B cell (primary cell): ENCODE results near the gene WASF2. TPM values are rescaled to one million over a fixed set of nuclear protein-coding genes. Genes with fewer than 3 reads are reported as not detected.
A peak's percentile ranks its signal among the peaks of the same experiment; 100 is the strongest.

Experiments used
- ATAC-seq: fragments of 200-7000 bp; cut with Tn5 transposase; one replicate; pipeline ENCODE4 v1.10.0; 2021; ENCODE audit warnings: low read depth, mild to moderate bottlenecking, moderate number of reproducible peaks, moderate library complexity
- CTCF ChIA-PET: fragments of 350-600 bp; sonication (Branson Sonifier 250); formaldehyde crosslinking; loops from one replicate; lab custom pipeline; 2021; ENCODE audit warnings: antibody characterized with exemption, inconsistent platforms; lab: Charles Lee
- POLR2A ChIA-PET: fragments of 350-600 bp; sonication (Branson Sonifier 250); formaldehyde crosslinking; loops from one replicate; lab custom pipeline; 2021; ENCODE audit warnings: antibody characterized with exemption; lab: Charles Lee
- DNase-seq: peaks from one replicate; pipeline ENCODE4 v3.0.0; 2013
- H2AFZ ChIP-seq: 2 replicates; pipeline ENCODE4 v1.6.1; 2012; ENCODE audit warnings: mild to moderate bottlenecking, low read depth, low read length; ENCODE audit not compliant: insufficient read depth, poor library complexity, severe bottlenecking
- H3K27ac ChIP-seq, 2 donors: 1 replicate in 1 of 2; 2 replicates in 1 of 2; pipeline ENCODE4 v1.5.1; 2012 to 2013; ENCODE audit warnings: low read length in 2 of 2, mild to moderate bottlenecking in 2 of 2, moderate library complexity in 1 of 2
- H3K27me3 ChIP-seq, 4 experiments: fragments of 200-600 bp in 1 of 4; sonication (generic) in 1 of 4; replicated peaks in 1 of 4; 1 replicate in 2 of 4; 2 replicates in 2 of 4; pipeline versions ENCODE4 v1.6.1 to v1.7.0; 2013 to 2016; ENCODE audit warnings: low read length in 3 of 4, mild to moderate bottlenecking in 2 of 4, mixed read lengths in 1 of 4, moderate library complexity in 1 of 4; ENCODE audit not compliant: insufficient read depth in 4 of 4, control insufficient read depth in 3 of 4; ENCODE audit errors: control extremely low read depth in 1 of 4
- H3K36me3 ChIP-seq, 2 experiments: replicated peaks in 1 of 2; 1 replicate in 1 of 2; 2 replicates in 1 of 2; pipeline versions ENCODE4 v1.6.1 to v1.7.1; 2013; ENCODE audit warnings: low read length in 1 of 2; ENCODE audit not compliant: insufficient read depth in 2 of 2, control insufficient read depth in 1 of 2; ENCODE audit errors: control extremely low read depth in 1 of 2, extremely low read depth in 1 of 2
- H3K4me1 ChIP-seq, 2 donors: fragments of 200-600 bp in 1 of 2; sonication (generic) in 1 of 2; 1 replicate in 1 of 2; 2 replicates in 1 of 2; pipeline versions ENCODE4 v1.5.1 to v1.6.1; 2013 to 2017; ENCODE audit warnings: low read length in 2 of 2; ENCODE audit not compliant: control insufficient read depth in 2 of 2, insufficient read depth in 2 of 2
- H3K4me2 ChIP-seq: replicated peaks from 2 replicates; pipeline ENCODE3; 2012; ENCODE audit warnings: mild to moderate bottlenecking, low read depth, low read length; ENCODE audit not compliant: poor library complexity, severe bottlenecking
- H3K4me3 ChIP-seq, 5 experiments: fragments of 200-600 bp in 1 of 5; sonication (generic) in 1 of 5; 1 replicate in 3 of 5; 2 replicates in 2 of 5; pipeline versions ENCODE4 v1.5.1 to v1.7.0; 2011 to 2016; ENCODE audit warnings: low read length in 4 of 5, mild to moderate bottlenecking in 4 of 5, low read depth in 2 of 5, control low read depth in 1 of 5, moderate library complexity in 1 of 5; ENCODE audit not compliant: insufficient read depth in 1 of 5; ENCODE audit errors: control extremely low read depth in 1 of 5, extremely low read depth in 1 of 5
- H3K79me2 ChIP-seq: fragments of 200-600 bp; sonication (generic); one replicate; pipeline ENCODE4 v1.6.0; 2016; ENCODE audit warnings: low read length; ENCODE audit not compliant: control insufficient read depth, insufficient read depth
- H3K9ac ChIP-seq: fragments of 200-600 bp; sonication (generic); 2 replicates; pipeline ENCODE4 v1.6.1; 2017; ENCODE audit warnings: mild to moderate bottlenecking, low read length, moderate library complexity
- H3K9me3 ChIP-seq, 3 donors: one replicate each; pipeline versions ENCODE4 v1.6.1 to v1.7.1; 2013; ENCODE audit warnings: low read length in 2 of 3; ENCODE audit not compliant: control insufficient read depth in 2 of 3, insufficient read depth in 1 of 3; ENCODE audit errors: control extremely low read depth in 1 of 3
- H4K20me1 ChIP-seq: 2 replicates; pipeline ENCODE4 v1.6.0; 2012; ENCODE audit warnings: mild to moderate bottlenecking, low read length; ENCODE audit not compliant: insufficient read depth, control insufficient read depth, poor library complexity, severe bottlenecking
- H3K27ac Mint-ChIP-seq: one replicate; pipeline ENCODE4 v1.8.0; 2021; ENCODE audit warnings: mixed read lengths
- H3K27me3 Mint-ChIP-seq: one replicate; pipeline ENCODE4 v1.8.0; 2021; ENCODE audit warnings: mixed read lengths
- H3K4me1 Mint-ChIP-seq: one replicate; pipeline ENCODE4 v1.8.0; 2021; ENCODE audit warnings: mixed read lengths
- H3K4me3 Mint-ChIP-seq: one replicate; pipeline ENCODE4 v1.8.0; 2021; ENCODE audit warnings: mixed read lengths
- H3K9me3 Mint-ChIP-seq: one replicate; pipeline ENCODE4 v1.8.0; 2022; ENCODE audit warnings: mixed read lengths; ENCODE audit not compliant: insufficient read depth
- CTCF ChIP-seq: fragments of 200-600 bp; IDR thresholded peaks from one replicate; pipeline ENCODE4 v1.8.0; 2022; ENCODE audit warnings: antibody characterized with exemption, mild to moderate bottlenecking
- EZH2 ChIP-seq: IDR thresholded peaks from 2 replicates; pipeline ENCODE4 v1.6.1; 2012; ENCODE audit warnings: borderline replicate concordance, low read depth, mild to moderate bottlenecking, moderate library complexity, low read length; ENCODE audit not compliant: insufficient read depth, poor library complexity, severe bottlenecking
- WGBS: methylation state at CpG from one replicate; pipeline ENCODE4 v1.1.5; 2013; ENCODE audit warnings: missing lambda C conversion rate; ENCODE audit not compliant: insufficient coverage; 5-methylcytosine and 5-hydroxymethylcytosine counted together
- intact Hi-C: fragments of 100-400 bp; cut with micrococcal nuclease; formaldehyde crosslinking; loops from one replicate; pipeline ENCODE4 v1.10.0; 2022
- polyA plus RNA-seq: library from polyadenylated mRNA; depleted of rRNA; stranded (reverse); fragments of >200 nt; gene quantifications from 2 replicates; pipeline ENCODE4 v1.2.3, GENCODE V29; 2012
- total RNA-seq, 2 donors: library from RNA; stranded (reverse); fragments of 120-200 nt in 1 of 2; gene quantifications; 1 replicate in 1 of 2; 2 replicates in 1 of 2; pipeline versions ENCODE4 v1.2.3 to v1.2.4, GENCODE V29; 2013 to 2022

Gene WASF2
- total and polyA plus RNA-seq, 2 donors (not counting 1 experiment from before 2014, with no cell fraction given), result 67.4 to 169 TPM

DNA sequence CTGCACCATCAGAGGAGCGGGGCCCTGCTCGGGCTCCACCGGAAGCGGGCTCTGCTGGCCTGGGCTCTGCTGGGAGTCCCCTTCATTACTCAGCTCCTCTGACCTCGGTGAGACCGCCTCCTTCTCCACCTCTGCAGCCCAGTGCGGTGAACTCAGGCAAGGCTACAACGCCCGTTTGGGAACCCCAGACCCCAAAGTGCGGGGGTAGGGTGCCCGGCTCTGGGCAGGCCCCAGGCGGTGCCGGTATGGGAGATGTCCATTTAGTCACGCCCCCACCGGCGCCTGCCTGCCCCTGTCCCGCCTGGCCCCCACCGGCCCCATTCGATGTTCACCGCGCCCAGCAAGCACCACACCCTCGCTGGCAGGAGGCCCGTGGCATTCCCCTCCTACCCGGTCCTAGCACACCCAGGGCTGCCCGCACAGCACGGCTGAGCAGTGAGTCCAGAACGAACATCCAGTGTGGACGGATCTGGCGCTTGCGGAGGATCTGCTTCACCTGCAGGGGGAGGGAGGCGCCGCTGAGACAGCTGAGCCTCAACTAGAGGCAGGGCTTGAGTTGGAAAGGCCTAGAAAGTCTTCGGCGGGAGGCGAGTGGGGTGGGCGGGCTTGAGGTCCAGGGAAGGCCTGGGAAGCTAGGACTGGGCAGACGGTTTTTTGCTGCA lies 133.2 kb downstream of the WASF2 start:
- ATAC-seq (peak; percentile 22), DNase-seq (no peak)
- H3K9me3 Mint-ChIP-seq, result no peaks in the 10 kb centered on the region
- Histone ChIP-seq H3K4me3 (peak overlapping the region; percentile 21 to 63 (median 54)), H3K27ac (peak overlapping the region; percentile 19 to 34), H3K9me3 (no peaks in the 10 kb centered on the region), H3K4me1 (peaks cover 36 to 54% of the 10 kb centered on the region in 2 donors), H3K9ac (peak overlapping the region; percentile 63), H3K27me3 (no peaks in the 10 kb centered on the region), H3K79me2 (no peaks in the 10 kb centered on the region), H3K36me3 (peaks cover 0 to 5% of the 10 kb centered on the region in 2 experiments), H4K20me1 (peaks cover 8% of the 10 kb centered on the region), H3K4me2 (peak overlapping the region; percentile 95), H2AFZ (peak overlapping the region; percentile 90)
- H3K27ac Mint-ChIP-seq, result peak overlapping the region; percentile 75
- H3K4me3 Mint-ChIP-seq, result peak overlapping the region; percentile 84
- 81% methylated on average over 35 of the region's 37 CpGs for WGBS
- TF ChIP-seq CTCF, result no peak
- no peak for TF ChIP-seq EZH2
- peaks cover 44% of the 10 kb centered on the region for H3K4me1 Mint-ChIP-seq
- intact Hi-C loops, result loop anchor here (1.0 to 2.0 kb wide), 4 partner anchors 9 to 32 kb away; no protein-coding TSS in a partner anchor
- CTCF ChIA-PET, result interaction anchor here (0.7 to 11.1 kb wide), 28 partner anchors 7 to 313 kb away, joined by 3 to 135 read pairs (median 4); partner anchors contain the start of genes CD164L2, GPR3, MAP3K6 and SYTL1
- POLR2A ChIA-PET, result interaction anchor here (0.9 to 2.2 kb wide), 9 partner anchors 8 to 46 kb away, joined by 3 to 16 read pairs (median 4); partner anchors contain the start of gene SYTL1
- no peaks in the 10 kb centered on the region for H3K27me3 Mint-ChIP-seq

DNA sequence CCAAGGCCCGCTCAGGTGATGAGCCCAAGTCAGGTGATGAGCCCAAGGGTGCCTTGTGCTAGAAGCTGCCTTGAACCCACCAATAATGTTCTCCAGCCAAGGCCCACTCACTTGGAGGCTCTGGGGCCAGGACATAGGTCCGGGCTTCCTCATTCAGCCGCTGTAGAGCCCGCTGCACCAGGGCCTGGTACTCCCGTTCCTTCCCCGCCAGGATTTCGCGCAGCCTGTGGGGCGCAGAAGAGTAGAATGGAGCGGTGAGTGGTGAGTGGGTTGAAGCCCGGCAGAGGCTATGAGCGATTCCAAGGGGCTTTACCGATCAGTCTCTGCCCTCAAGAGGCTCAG lies 133.7 kb downstream of the WASF2 start:
- H3K9me3 ChIP-seq, result no peaks in the 10 kb centered on the region
- 94% methylated on average over 12 of the region's 13 CpGs for WGBS
- H3K4me2 ChIP-seq, result peak overlapping the region; percentile 95
- peak overlapping the region in 1 of 5 experiments; percentile 63 for H3K4me3 ChIP-seq
- Mint-ChIP-seq H3K4me1 (peaks cover 44% of the 10 kb centered on the region), H3K4me3 (peak overlapping the region; percentile 71), H3K27me3 (no peaks in the 10 kb centered on the region), H3K27ac (peak overlapping the region; percentile 71), H3K9me3 (no peaks in the 10 kb centered on the region)
- H3K27me3 ChIP-seq, result no peaks in the 10 kb centered on the region
- no peak overlapping the region for H3K9ac ChIP-seq
- intact Hi-C loops, result loop anchor here (2.0 kb wide), 1 partner anchor 23 kb away; no protein-coding TSS in a partner anchor
- peaks cover 0 to 10% of the 10 kb centered on the region in 2 experiments for H3K36me3 ChIP-seq
- ChIA-PET CTCF (interaction anchor here (1.0 to 11.1 kb wide), 10 partner anchors 13 to 250 kb away, joined by 3 to 135 read pairs (median 38); partner anchors contain the start of genes CD164L2, GPR3, MAP3K6 and SYTL1), POLR2A (interaction anchor here (2.2 kb wide), 2 partner anchors 15 to 31 kb away, joined by 6 to 16 read pairs; partner anchors contain the start of gene SYTL1)
- DNase-seq, result no peak
- H3K79me2 ChIP-seq, result no peaks in the 10 kb centered on the region
- TF ChIP-seq CTCF, result no peak
- no peak for TF ChIP-seq EZH2
- no peak for ATAC-seq
- peaks cover 36 to 54% of the 10 kb centered on the region in 2 donors for H3K4me1 ChIP-seq
- H3K27ac ChIP-seq, result no peak overlapping the region
- H4K20me1 ChIP-seq, result peaks cover 8% of the 10 kb centered on the region
- peak overlapping the region; percentile 12 for H2AFZ ChIP-seq
